Islet of Langerhans (tissue), 1 donor: ENCODE measurements around the gene KIF25.
"Not testable (repeated sequence)": the region's sequence is repeated elsewhere in the genome, so short reads cannot be mapped to it uniquely, and the experiment has no call there.

Source experiments
- FAIRE-seq: peaks from one replicate; lab custom pipeline; 2011; peaks lifted over from hg19 to GRCh38; lab: Jason Lieb, UNC

KIF25 gene

GRCh38 chr6:167975458-167975857, 22.0 kb upstream of the KIF25 start:
- no peak for FAIRE-seq

GRCh38 chr6:167976116-167976657, 21.3 kb upstream of the KIF25 start:
- FAIRE-seq: not testable (repeated sequence)

- no peak for FAIRE-seq
Observed at GRCh38 chr6:167976708-167977107, 20.8 kb upstream of the KIF25 start.

GRCh38 chr6:167977717-167978467, 19.6 kb upstream of the KIF25 start:
- FAIRE-seq: no peak

- no peak for FAIRE-seq
Observed at GRCh38 chr6:167978607-167979006, 18.9 kb upstream of the KIF25 start.

- FAIRE-seq: no peak
Observed at GRCh38 chr6:167979436-167980139, 17.9 kb upstream of the KIF25 start.

- no peak for FAIRE-seq
Observed at GRCh38 chr6:167980911-167981580, 16.4 kb upstream of the KIF25 start.

- FAIRE-seq: no peak
Observed at GRCh38 chr6:167981916-167982462, 15.5 kb upstream of the KIF25 start.

- no peak for FAIRE-seq
Observed at GRCh38 chr6:167984144-167984719, 13.2 kb upstream of the KIF25 start.

GRCh38 chr6:167984876-167985604, 12.4 kb upstream of the KIF25 start:
- FAIRE-seq: no peak

- no peak for FAIRE-seq
Observed at GRCh38 chr6:167985911-167986595, 11.4 kb upstream of the KIF25 start.

- FAIRE-seq: no peak
Observed at GRCh38 chr6:167987396-167988153, 9.9 kb upstream of the KIF25 start.

GRCh38 chr6:167988154-167988495, 9.3 kb upstream of the KIF25 start:
- FAIRE-seq: no peak

GRCh38 chr6:167988945-167989841, 8.3 kb upstream of the KIF25 start:
- no peak for FAIRE-seq

GRCh38 chr6:167990016-167990945, 7.2 kb upstream of the KIF25 start:
- no peak for FAIRE-seq

- no peak for FAIRE-seq
Observed at GRCh38 chr6:167993169-167993568, 4.3 kb upstream of the KIF25 start.

- FAIRE-seq: no peak
Observed at GRCh38 chr6:167993831-167994230, 3.6 kb upstream of the KIF25 start.

- no peak for FAIRE-seq
Observed at GRCh38 chr6:167995302-167995701, 2.2 kb upstream of the KIF25 start.
